Fibroblast of pulmonary artery (primary cell): Measurements from ENCODE around the gene XYLB.

ENCODE experiments used
- DNase-seq: peaks from one replicate; pipeline ENCODE4 v3.0.0-alpha.2; 2010; ENCODE audit warnings: low read depth
- H3K4me3 ChIP-seq: replicated peaks from 2 replicates; pipeline ENCODE4 v1.5.1; 2011; ENCODE audit warnings: low read depth, mild to moderate bottlenecking, control low read depth, low read length, moderate library complexity
- TF ChIP-seq, protein P1 (sequence below): IDR thresholded peaks from 2 replicates; pipeline ENCODE4 v1.5.1; 2011; ENCODE audit warnings: mild to moderate bottlenecking, control low read depth, low read length, inconsistent platforms; ENCODE audit errors: missing control alignments

XYLB gene

DNA sequence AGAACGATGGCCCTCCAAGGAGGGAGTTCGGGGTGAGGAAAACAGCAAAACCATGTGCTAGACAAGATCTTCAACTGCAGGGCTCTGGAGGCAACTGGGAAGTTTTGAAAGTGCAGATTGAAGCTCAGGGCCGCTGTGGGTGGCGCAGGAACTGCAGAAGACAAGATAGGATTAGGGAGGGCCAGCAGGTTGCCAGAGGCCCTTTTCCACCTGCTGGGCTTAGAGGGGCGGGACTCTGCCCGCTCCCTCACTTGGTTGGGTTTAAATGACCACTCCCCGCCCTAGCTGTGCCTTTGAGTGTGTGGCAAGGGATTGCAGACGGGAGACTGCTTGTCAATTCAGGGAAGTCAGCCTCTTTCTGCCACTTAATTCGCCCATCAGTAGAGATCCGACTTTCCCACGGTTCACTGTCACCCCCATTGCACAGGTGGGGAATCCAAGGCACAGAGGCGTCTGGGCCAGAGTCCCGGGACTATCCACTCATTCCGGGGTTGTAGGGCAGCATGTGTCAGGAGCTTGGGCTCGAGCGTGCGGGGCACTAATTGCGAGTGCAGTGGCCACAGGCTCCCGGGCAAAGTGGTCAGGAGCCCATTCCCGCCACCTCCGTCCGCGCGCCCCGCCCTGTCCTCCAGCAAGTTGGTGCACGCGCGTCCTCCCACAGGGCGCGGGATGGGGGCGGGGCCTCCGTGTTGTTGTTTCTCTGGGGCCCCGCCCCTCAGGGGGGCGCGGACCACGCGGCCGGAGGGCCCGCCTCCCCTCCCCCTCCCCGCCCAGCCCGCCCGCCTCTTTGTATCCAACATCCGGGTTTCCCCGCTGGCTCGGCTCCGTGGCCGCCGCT lies 106.7 kb downstream of the XYLB start, which contains the start of gene ACVR2B:
Gene ACVR2B, plus strand, starts transcription at position 816 of the 838 bp plus-strand sequence. CDS start 433 bp downstream, outside the sequence.
- TF ChIP-seq, protein P1, sequence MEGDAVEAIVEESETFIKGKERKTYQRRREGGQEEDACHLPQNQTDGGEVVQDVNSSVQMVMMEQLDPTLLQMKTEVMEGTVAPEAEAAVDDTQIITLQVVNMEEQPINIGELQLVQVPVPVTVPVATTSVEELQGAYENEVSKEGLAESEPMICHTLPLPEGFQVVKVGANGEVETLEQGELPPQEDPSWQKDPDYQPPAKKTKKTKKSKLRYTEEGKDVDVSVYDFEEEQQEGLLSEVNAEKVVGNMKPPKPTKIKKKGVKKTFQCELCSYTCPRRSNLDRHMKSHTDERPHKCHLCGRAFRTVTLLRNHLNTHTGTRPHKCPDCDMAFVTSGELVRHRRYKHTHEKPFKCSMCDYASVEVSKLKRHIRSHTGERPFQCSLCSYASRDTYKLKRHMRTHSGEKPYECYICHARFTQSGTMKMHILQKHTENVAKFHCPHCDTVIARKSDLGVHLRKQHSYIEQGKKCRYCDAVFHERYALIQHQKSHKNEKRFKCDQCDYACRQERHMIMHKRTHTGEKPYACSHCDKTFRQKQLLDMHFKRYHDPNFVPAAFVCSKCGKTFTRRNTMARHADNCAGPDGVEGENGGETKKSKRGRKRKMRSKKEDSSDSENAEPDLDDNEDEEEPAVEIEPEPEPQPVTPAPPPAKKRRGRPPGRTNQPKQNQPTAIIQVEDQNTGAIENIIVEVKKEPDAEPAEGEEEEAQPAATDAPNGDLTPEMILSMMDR = no peak
- peak within 1 kb of the TSS; percentile 69 for H3K4me3 ChIP-seq
- DNase-seq = peak; percentile 78

DNA sequence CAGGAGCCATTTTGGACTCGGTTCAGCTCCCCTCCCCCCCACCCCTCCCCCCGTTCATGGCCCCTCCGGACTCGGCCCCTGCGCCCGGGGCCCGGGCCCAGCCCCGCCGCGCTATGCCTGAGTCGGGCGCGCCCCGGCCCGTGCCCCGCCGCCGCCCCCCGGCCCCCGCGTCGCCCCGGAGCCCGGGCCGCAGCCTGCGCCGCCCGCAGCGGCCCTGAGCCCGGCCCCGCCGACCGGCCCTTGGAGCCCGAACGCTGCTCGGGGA lies 107.3 kb downstream of the XYLB start:
- no peak for DNase-seq
- TF ChIP-seq, protein P1 = no peak
- peak overlapping the region; percentile 69 for H3K4me3 ChIP-seq

DNA sequence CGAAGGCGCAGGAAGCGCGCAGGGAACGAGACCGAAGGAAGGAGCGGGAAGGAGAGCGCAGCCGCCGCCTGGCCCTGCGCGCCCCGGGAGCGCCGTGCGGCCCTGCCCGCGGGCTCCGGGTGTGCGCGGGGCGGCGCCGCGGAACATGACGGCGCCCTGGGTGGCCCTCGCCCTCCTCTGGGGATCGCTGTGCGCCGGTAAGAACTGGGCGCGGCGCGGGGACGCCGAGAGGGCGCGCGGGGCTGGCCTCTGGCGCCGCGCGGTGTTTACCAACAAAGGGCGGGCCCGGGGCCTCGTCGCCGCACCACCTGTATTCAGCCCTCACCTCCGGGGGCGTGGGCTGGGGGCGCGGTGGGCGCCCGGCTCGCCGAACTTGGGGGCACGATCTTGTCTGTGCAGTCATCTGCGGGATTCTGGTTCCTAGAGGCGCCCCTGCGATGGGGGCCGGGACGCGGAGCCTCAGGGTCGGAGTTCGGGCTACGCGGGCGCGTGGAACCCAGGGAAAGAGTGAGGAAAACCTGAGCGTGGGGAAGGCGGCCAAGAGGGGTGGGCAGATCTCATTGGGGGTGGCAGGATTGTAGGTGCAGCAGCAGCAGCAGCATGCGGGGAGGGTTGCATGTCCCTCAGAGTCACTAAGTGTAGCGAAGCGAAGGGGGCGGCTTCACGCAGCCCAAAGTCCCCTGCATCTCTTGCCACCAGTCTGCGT lies 107.7 kb downstream of the XYLB start:
- peak overlapping the region; percentile 69 for H3K4me3 ChIP-seq
- TF ChIP-seq, protein P1 = no peak
- peak; percentile 22 for DNase-seq

DNA sequence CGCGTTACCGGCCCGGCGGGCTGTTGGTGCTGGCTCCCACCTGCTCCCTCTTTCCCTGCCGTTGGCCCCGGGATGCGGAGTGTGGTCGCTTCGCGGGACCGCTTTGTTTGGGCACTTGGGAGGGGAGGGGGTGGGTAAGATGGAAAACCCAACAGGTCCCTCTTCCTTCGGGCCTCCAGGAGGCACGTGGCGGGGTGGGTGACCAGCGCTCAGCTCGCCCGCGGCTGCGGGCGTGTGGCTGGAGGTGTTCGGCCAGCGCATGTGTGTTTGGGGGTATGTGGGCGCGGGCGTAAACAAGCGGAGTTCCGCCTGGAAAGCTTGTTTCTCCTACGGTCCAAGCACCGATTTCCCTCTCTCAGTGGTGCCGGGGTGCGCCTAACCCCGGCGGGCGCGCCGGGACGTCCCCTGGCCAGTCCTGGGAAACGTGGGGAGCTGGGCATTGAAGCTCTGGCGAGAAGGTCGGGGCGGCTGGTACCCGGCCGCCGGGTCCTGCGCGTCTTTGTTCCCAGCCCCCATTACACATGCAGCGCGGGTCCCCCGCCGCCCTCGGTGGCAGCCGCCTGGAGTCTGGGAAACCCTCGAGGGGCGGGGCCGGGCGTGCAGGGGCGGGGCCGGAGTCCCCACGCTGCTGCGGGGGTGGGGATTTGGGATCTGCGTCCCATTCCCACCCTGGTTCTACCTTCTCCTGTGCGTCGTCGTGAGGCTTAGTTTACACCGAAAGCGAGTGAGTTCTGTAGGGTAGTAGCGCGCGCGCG lies 108.5 kb downstream of the XYLB start:
- peak; percentile 36 for DNase-seq
- TF ChIP-seq, protein P1 = no peak
- H3K4me3 ChIP-seq = peak overlapping the region; percentile 69

DNA sequence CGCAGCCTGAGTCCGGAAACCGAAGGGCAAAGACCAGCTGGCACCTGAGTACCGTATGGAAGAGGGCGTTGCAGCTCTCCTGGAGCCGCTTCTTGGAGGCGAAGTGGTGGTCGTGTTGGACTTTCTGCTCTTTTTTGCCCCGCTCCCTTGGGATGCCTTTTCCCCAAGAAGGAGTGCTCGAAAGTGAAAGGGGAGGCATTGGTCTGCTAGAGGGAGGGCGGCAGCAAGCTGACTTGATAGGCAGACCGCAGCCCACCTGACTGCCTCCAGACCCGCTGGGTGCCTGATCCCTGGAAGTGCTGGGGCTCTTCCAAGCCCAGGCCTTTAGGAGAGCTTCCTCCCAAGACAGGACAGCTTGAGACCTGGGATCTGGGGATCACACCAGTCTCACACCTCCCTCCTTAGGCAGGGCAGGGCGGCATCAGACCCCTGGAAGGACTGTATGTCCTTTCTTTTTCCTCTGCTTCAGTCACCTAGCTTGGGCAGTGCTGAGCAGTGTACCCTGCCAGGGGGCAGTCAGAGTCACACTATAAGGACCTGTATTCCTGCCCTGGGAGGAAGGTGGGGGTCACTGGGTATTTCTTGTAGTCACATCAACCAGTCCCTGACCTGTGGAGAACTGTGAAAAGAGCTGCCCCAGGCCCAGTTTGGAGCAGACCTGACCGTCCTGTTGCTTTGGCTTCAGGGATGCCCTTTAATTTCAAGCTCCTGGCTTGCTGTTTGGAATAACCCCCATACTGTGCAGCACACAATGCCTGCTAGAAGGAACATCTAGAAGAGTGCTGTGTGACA lies 109.2 kb downstream of the XYLB start:
- TF ChIP-seq, protein P1 = no peak
- peak overlapping the region; percentile 69 for H3K4me3 ChIP-seq
- DNase-seq = peak; percentile 30
